B cell (primary cell): Measurements from ENCODE around the gene UBE3C. TPM values are rescaled to one million over a fixed set of nuclear protein-coding genes. Genes with fewer than 3 reads are reported as not detected.

Experiments
- ATAC-seq: fragments of 200-7000 bp; cut with Tn5 transposase; one replicate; pipeline ENCODE4 v1.10.0; 2021; ENCODE audit warnings: low read depth, mild to moderate bottlenecking, moderate number of reproducible peaks, moderate library complexity
- CTCF ChIA-PET: fragments of 350-600 bp; sonication (Branson Sonifier 250); formaldehyde crosslinking; loops from one replicate; lab custom pipeline; 2021; ENCODE audit warnings: antibody characterized with exemption, inconsistent platforms; lab: Charles Lee
- POLR2A ChIA-PET: fragments of 350-600 bp; sonication (Branson Sonifier 250); formaldehyde crosslinking; loops from one replicate; lab custom pipeline; 2021; ENCODE audit warnings: antibody characterized with exemption; lab: Charles Lee
- DNase-seq: peaks from one replicate; pipeline ENCODE4 v3.0.0; 2013
- H2AFZ ChIP-seq: 2 replicates; pipeline ENCODE4 v1.6.1; 2012; ENCODE audit warnings: mild to moderate bottlenecking, low read depth, low read length; ENCODE audit not compliant: insufficient read depth, poor library complexity, severe bottlenecking
- H3K27ac ChIP-seq, 2 donors: 1 replicate in 1 of 2; 2 replicates in 1 of 2; pipeline ENCODE4 v1.5.1; 2012 to 2013; ENCODE audit warnings: low read length in 2 of 2, mild to moderate bottlenecking in 2 of 2, moderate library complexity in 1 of 2
- H3K27me3 ChIP-seq, 4 experiments: fragments of 200-600 bp in 1 of 4; sonication (generic) in 1 of 4; replicated peaks in 1 of 4; 1 replicate in 2 of 4; 2 replicates in 2 of 4; pipeline versions ENCODE4 v1.6.1 to v1.7.0; 2013 to 2016; ENCODE audit warnings: low read length in 3 of 4, mild to moderate bottlenecking in 2 of 4, mixed read lengths in 1 of 4, moderate library complexity in 1 of 4; ENCODE audit not compliant: insufficient read depth in 4 of 4, control insufficient read depth in 3 of 4; ENCODE audit errors: control extremely low read depth in 1 of 4
- H3K36me3 ChIP-seq, 2 experiments: replicated peaks in 1 of 2; 1 replicate in 1 of 2; 2 replicates in 1 of 2; pipeline versions ENCODE4 v1.6.1 to v1.7.1; 2013; ENCODE audit warnings: low read length in 1 of 2; ENCODE audit not compliant: insufficient read depth in 2 of 2, control insufficient read depth in 1 of 2; ENCODE audit errors: control extremely low read depth in 1 of 2, extremely low read depth in 1 of 2
- H3K4me1 ChIP-seq, 2 donors: fragments of 200-600 bp in 1 of 2; sonication (generic) in 1 of 2; 1 replicate in 1 of 2; 2 replicates in 1 of 2; pipeline versions ENCODE4 v1.5.1 to v1.6.1; 2013 to 2017; ENCODE audit warnings: low read length in 2 of 2; ENCODE audit not compliant: control insufficient read depth in 2 of 2, insufficient read depth in 2 of 2
- H3K4me2 ChIP-seq: replicated peaks from 2 replicates; pipeline ENCODE3; 2012; ENCODE audit warnings: mild to moderate bottlenecking, low read depth, low read length; ENCODE audit not compliant: poor library complexity, severe bottlenecking
- H3K4me3 ChIP-seq, 5 experiments: fragments of 200-600 bp in 1 of 5; sonication (generic) in 1 of 5; 1 replicate in 3 of 5; 2 replicates in 2 of 5; pipeline versions ENCODE4 v1.5.1 to v1.7.0; 2011 to 2016; ENCODE audit warnings: low read length in 4 of 5, mild to moderate bottlenecking in 4 of 5, low read depth in 2 of 5, control low read depth in 1 of 5, moderate library complexity in 1 of 5; ENCODE audit not compliant: insufficient read depth in 1 of 5; ENCODE audit errors: control extremely low read depth in 1 of 5, extremely low read depth in 1 of 5
- H3K79me2 ChIP-seq: fragments of 200-600 bp; sonication (generic); one replicate; pipeline ENCODE4 v1.6.0; 2016; ENCODE audit warnings: low read length; ENCODE audit not compliant: control insufficient read depth, insufficient read depth
- H3K9ac ChIP-seq: fragments of 200-600 bp; sonication (generic); 2 replicates; pipeline ENCODE4 v1.6.1; 2017; ENCODE audit warnings: mild to moderate bottlenecking, low read length, moderate library complexity
- H3K9me3 ChIP-seq, 3 donors: one replicate each; pipeline versions ENCODE4 v1.6.1 to v1.7.1; 2013; ENCODE audit warnings: low read length in 2 of 3; ENCODE audit not compliant: control insufficient read depth in 2 of 3, insufficient read depth in 1 of 3; ENCODE audit errors: control extremely low read depth in 1 of 3
- H4K20me1 ChIP-seq: 2 replicates; pipeline ENCODE4 v1.6.0; 2012; ENCODE audit warnings: mild to moderate bottlenecking, low read length; ENCODE audit not compliant: insufficient read depth, control insufficient read depth, poor library complexity, severe bottlenecking
- H3K27ac Mint-ChIP-seq: one replicate; pipeline ENCODE4 v1.8.0; 2021; ENCODE audit warnings: mixed read lengths
- H3K27me3 Mint-ChIP-seq: one replicate; pipeline ENCODE4 v1.8.0; 2021; ENCODE audit warnings: mixed read lengths
- H3K4me1 Mint-ChIP-seq: one replicate; pipeline ENCODE4 v1.8.0; 2021; ENCODE audit warnings: mixed read lengths
- H3K4me3 Mint-ChIP-seq: one replicate; pipeline ENCODE4 v1.8.0; 2021; ENCODE audit warnings: mixed read lengths
- H3K9me3 Mint-ChIP-seq: one replicate; pipeline ENCODE4 v1.8.0; 2022; ENCODE audit warnings: mixed read lengths; ENCODE audit not compliant: insufficient read depth
- CTCF ChIP-seq: fragments of 200-600 bp; IDR thresholded peaks from one replicate; pipeline ENCODE4 v1.8.0; 2022; ENCODE audit warnings: antibody characterized with exemption, mild to moderate bottlenecking
- EZH2 ChIP-seq: IDR thresholded peaks from 2 replicates; pipeline ENCODE4 v1.6.1; 2012; ENCODE audit warnings: borderline replicate concordance, low read depth, mild to moderate bottlenecking, moderate library complexity, low read length; ENCODE audit not compliant: insufficient read depth, poor library complexity, severe bottlenecking
- WGBS: methylation state at CpG from one replicate; pipeline ENCODE4 v1.1.5; 2013; ENCODE audit warnings: missing lambda C conversion rate; ENCODE audit not compliant: insufficient coverage; 5-methylcytosine and 5-hydroxymethylcytosine counted together
- intact Hi-C: fragments of 100-400 bp; cut with micrococcal nuclease; formaldehyde crosslinking; loops from one replicate; pipeline ENCODE4 v1.10.0; 2022
- polyA minus RNA-seq: library from RNA; depleted of rRNA, polyadenylated mRNA; stranded (reverse); fragments of >200 nt; gene quantifications from 2 replicates; pipeline ENCODE4 v1.2.3, GENCODE V29; 2012
- polyA plus RNA-seq: library from polyadenylated mRNA; depleted of rRNA; stranded (reverse); fragments of >200 nt; gene quantifications from 2 replicates; pipeline ENCODE4 v1.2.3, GENCODE V29; 2012
- total RNA-seq, 2 donors: library from RNA; stranded (reverse); fragments of 120-200 nt in 1 of 2; gene quantifications; 1 replicate in 1 of 2; 2 replicates in 1 of 2; pipeline versions ENCODE4 v1.2.3 to v1.2.4, GENCODE V29; 2013 to 2022

The UBE3C gene
- 64.2 and 66.5 TPM in 2 replicates for total RNA-seq
- total RNA-seq (2013), result 42.5 TPM
- 17.8 and 30.4 TPM in 2 replicates for polyA plus RNA-seq
- 31.8 and 37.4 TPM in 2 replicates for polyA minus RNA-seq

DNA sequence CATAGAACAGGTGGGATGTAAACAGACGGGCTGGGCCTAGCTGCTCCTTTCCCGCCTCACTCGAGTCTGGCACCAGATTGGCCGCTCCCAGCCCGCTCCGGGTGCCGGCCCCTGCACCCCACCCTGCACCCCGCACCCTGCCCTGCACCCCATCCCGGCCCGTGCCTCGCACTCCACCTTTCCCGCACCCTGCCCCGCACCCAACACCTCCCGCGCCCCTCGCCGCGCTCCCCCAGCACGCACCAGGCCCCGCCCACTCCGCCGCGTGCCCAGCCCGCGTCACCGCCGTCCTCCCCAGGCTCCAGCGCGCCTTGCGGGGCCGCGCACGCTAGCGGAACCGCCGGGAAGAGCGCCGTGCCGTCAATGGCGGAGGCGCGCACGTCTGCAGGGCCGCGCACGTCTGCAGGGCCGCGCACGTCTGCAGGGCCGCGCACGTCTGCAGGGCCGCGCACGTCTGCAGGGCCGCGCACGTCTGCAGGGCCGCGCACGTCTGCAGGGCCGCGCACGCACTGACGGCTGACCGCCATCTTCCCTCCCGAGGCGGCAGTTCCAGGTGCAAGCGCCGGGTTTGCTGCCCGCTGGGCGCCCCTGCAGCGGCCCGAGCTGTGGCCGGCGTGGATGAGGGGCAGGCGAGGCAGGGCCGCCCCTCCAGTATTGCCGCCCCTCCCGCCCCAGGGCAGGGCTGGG is at the start of gene UBE3C:
Gene UBE3C, plus strand, starts transcription at position 503 of the 687 bp plus-strand sequence. CDS start 347 bp downstream, outside the sequence.
- no peaks in the 10 kb centered on the region for H3K9me3 ChIP-seq
- peaks cover 4 to 22% of the 10 kb centered on the region in 2 experiments for H3K36me3 ChIP-seq
- H3K9me3 Mint-ChIP-seq, result no peaks in the 10 kb centered on the region
- peaks cover 35% of the 10 kb centered on the region for H4K20me1 ChIP-seq
- ATAC-seq (peak; percentile 85), DNase-seq (peak; percentile 96)
- peaks cover 40% of the 10 kb centered on the region for H3K79me2 ChIP-seq
- peaks cover 37% of the 10 kb centered on the region for H3K4me1 Mint-ChIP-seq
- H3K4me3 ChIP-seq, result peak within 1 kb of the TSS; percentile 36 to 88 (median 67)
- peaks cover 19 to 29% of the 10 kb centered on the region in 2 donors for H3K4me1 ChIP-seq
- H3K4me3 Mint-ChIP-seq, result peak within 1 kb of the TSS; percentile 85
- peak within 1 kb of the TSS; percentile 89 for H3K4me2 ChIP-seq
- H3K27me3 ChIP-seq, result no peaks in the 10 kb centered on the region
- H3K27me3 Mint-ChIP-seq, result no peaks in the 10 kb centered on the region
- CTCF ChIA-PET, result no interaction called here
- peak within 1 kb of the TSS; percentile 73 for H3K9ac ChIP-seq
- peak within 1 kb of the TSS; percentile 95 for H3K27ac Mint-ChIP-seq
- H2AFZ ChIP-seq, result peak within 1 kb of the TSS; percentile 86
- intact Hi-C loops, result loop anchor here (1.0 to 5.0 kb wide), 3 partner anchors 189 to 1841 kb away; partner anchors contain the start of genes INSIG1, NOM1 and RNF32
- POLR2A ChIA-PET, result no interaction called here
- H3K27ac ChIP-seq, result peak within 1 kb of the TSS; percentile 80 to 90
- WGBS, result 2% methylated on average over 77 of the region's 80 CpGs
- TF ChIP-seq EZH2, result no peak
- no peak for TF ChIP-seq CTCF

GRCh38 chr7:157089100-157089610 is 49.6 kb upstream of the UBE3C start:
- Histone ChIP-seq H3K27me3 (peaks cover 0 to 3% (median 0%) of the 10 kb centered on the region in 4 experiments), H4K20me1 (no peaks in the 10 kb centered on the region), H2AFZ (no peak overlapping the region), H3K36me3 (no peaks in the 10 kb centered on the region), H3K4me2 (no peak overlapping the region), H3K9ac (no peak overlapping the region), H3K27ac (no peak overlapping the region), H3K4me1 (no peaks in the 10 kb centered on the region), H3K79me2 (no peaks in the 10 kb centered on the region), H3K9me3 (peaks cover 0 to 34% (median 6%) of the 10 kb centered on the region in 3 donors), H3K4me3 (no peak overlapping the region)
- CTCF ChIA-PET, result no interaction called here
- DNase-seq (no peak), ATAC-seq (no peak)
- peaks cover 8% of the 10 kb centered on the region for H3K27me3 Mint-ChIP-seq
- H3K4me1 Mint-ChIP-seq, result no peaks in the 10 kb centered on the region
- H3K9me3 Mint-ChIP-seq, result peaks cover 6% of the 10 kb centered on the region
- intact Hi-C loops, result no loop called here
- POLR2A ChIA-PET, result no interaction called here
- whole genome bisulfite sequencing, result 42% methylated on average over 15 of the region's 15 CpGs
- H3K27ac Mint-ChIP-seq, result no peak overlapping the region
- H3K4me3 Mint-ChIP-seq, result no peak overlapping the region
- TF ChIP-seq EZH2, result no peak
- TF ChIP-seq CTCF, result no peak
